CD4-positive, alpha-beta T cell treated with Interleukin-6 at 100 ng/mL for 8 hours (primary cell): ENCODE data around the gene MMEL1.
"Not testable (repeated sequence)": the region's sequence is repeated elsewhere in the genome, so short reads cannot be mapped to it uniquely, and the experiment has no call there.

ENCODE experiments used
- DNase-seq: peaks from one replicate; pipeline ENCODE4 v3.0.0-alpha.2; 2020; ENCODE audit warnings: mixed read lengths, low spot score

Gene MMEL1

GRCh38 chr1:2573250-2573920 is 59.4 kb downstream of the MMEL1 start:
- no peak for DNase-seq

GRCh38 chr1:2571348-2571747 is 61.5 kb downstream of the MMEL1 start:
- no peak for DNase-seq

GRCh38 chr1:2570332-2570731 is 62.5 kb downstream of the MMEL1 start:
- no peak for DNase-seq

DNA sequence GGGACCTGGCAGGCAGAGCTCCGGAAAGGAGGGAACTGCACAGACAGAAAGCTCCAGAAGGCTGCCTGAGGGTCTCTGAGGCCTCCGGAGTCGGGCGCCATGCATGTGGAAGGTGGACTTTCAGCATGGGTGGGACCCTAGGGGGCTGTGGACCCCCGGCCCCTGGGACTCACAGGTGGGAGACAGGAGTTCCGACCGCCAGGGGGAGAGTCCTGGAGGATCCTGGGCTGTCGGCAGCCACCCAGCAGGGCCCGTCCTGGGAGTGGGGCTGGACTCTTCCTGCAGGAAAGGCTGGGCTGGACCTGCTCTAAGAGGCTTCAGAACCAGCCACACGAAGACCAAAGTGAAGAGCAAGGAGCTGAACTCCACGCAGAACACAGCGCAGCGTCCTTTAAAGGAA is 63.1 kb downstream of the MMEL1 start:
- not testable (repeated sequence) for DNase-seq

GRCh38 chr1:2569060-2569459 is 63.8 kb downstream of the MMEL1 start:
- DNase-seq = no peak

- not testable (repeated sequence) for DNase-seq
Observed at GRCh38 chr1:2568187-2568816, 64.5 kb downstream of the MMEL1 start.

- DNase-seq = no peak
Observed at GRCh38 chr1:2567083-2567679, 65.6 kb downstream of the MMEL1 start.

GRCh38 chr1:2566101-2567045 is 66.4 kb downstream of the MMEL1 start:
- no peak for DNase-seq

DNA sequence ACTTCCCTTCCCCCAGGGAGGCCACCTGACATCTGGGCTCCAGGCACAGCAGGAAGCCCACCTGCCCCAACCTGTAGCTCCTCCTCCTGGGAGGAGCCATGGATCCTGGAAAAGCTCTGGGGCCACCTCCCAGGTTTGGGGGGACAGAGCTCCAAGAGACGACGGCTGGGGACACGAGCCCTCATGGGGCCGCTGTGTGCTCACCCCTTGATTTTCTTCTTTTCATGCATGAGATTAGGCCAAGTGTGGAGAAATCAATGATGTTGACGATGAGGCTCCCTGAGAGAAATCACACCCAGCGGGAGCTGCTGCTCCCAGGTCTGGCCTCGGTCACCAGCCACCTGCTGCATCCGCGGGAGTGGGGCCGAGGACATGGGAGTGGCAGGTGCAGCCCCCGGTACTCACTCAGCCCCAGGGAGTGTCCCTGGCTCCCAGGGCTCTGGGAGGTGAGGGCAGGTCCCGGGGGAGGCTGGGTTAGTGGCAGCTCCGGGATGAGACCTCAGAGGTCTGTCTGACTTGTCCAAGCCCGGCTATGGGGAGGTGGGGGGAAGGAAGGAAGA is 67.9 kb downstream of the MMEL1 start:
- no peak for DNase-seq

- no peak for DNase-seq
Observed at GRCh38 chr1:2564006-2564814, 68.6 kb downstream of the MMEL1 start.

GRCh38 chr1:2563205-2563604 is 69.6 kb downstream of the MMEL1 start:
- DNase-seq = no peak

- no peak for DNase-seq
Observed at GRCh38 chr1:2561898-2562895, 70.6 kb downstream of the MMEL1 start.

DNA sequence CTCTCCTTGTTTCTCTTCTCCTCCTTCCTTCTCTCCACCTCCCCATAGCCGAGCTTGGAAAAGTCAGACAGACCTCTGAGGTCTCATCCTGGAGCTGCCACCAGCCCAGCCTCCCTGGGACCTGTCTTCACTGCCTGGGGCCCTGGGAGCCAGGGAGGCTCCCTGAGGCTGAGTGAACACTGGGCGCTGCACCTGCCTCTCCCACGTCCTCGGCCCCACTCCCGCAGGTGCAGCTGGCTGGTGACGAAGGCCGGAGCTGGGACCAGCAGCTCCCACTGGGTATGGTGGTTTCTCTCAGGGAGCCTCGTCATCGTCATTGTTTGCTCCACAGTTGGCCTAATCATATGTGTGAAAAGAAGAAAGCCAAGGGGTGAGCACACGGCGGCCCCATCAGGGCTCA is 71.4 kb downstream of the MMEL1 start:
- no peak for DNase-seq

DNA sequence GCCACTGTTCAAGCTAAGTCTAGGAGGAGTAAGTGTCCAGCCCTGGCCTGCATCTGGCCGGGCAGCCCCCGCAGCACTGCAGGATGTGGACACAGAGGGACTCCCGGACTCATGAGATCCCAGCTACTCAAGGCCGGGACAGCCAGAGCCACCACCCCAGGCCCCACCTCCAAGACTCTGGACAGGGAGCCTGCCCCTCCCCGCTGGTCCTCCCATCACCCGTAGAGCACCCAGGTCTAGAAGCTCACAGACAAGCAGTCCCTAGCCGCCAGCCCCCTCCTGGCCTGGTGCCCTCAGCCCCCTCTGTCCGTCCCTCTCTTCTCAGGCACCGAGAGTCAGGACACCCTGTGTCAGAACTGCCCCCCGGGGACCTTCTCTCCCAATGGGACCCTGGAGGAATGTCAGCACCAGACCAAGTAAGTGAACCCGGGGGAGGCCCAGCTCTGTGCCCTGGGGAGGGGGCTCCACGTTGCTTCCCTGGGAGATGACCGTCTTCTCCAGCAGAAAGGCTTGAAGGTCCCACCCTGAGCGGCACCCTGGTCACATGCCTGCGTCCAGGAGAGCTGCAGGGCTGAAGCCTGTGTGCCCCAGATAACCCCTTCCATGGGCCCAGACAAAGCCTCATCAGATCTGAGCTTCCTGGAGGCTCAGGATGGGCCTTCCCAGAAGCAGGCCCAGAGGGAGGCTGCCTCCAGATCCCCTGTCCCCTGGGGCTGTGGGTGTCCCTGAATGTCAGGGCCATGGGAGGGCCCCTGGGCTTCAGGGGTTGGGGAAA is 72.3 kb downstream of the MMEL1 start:
- no peak for DNase-seq

DNA sequence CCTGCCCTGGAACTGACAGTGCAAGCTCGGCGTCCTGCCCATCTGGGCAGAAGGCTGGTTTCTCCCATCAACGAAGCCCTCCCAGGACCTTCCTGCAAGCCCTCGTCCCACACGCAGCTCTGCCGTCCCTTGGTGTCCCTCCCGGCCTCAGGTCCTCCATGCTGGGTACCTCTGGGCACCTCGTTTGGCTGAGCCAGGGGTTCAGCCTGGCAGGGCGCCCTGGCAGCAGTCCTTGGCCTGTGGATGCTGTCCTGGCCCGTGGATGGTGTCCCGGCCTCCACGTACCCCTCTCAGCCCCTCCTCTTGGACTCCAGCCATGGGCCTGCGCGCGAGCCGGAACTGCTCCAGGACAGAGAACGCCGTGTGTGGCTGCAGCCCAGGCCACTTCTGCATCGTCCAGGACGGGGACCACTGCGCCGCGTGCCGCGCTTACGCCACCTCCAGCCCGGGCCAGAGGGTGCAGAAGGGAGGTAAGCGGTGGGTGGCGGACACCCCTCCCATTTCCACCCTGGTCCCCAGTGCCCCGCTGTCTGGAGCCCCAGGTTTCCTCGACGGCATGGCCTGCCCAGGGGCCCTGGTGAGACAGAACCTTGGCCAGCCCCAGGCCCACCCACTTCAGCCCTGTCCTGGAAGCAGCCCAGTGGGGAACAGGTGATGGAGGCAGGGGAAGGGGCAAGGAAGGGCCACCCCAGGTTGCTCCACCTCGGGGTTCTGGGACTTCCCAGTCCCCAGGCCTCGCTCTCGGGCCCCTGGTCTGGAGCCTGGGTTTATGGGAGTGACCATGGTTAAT is 73.1 kb downstream of the MMEL1 start:
- no peak for DNase-seq

DNA sequence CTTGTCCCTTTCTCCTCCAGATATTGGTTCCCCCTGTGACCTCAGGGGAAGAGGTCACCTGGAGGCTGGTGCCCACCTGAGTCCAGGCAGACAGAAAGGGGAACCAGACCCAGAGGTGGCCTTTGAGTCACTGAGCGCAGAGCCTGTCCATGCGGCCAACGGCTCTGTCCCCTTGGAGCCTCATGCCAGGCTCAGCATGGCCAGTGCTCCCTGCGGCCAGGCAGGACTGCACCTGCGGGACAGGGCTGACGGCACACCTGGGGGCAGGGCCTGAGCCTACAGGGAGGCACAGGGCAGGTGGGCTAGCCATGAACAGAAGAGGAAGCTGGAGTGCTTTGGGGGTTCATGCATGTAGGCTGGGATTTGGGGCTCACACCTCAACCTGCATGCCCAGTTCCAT is 74.0 kb downstream of the MMEL1 start:
- no peak for DNase-seq

- DNase-seq = no peak
Observed at GRCh38 chr1:2558420-2558819, 74.4 kb downstream of the MMEL1 start.
